Measurements from ENCODE around the gene ITGB2. TPM values are rescaled to one million over a fixed set of nuclear protein-coding genes. Genes with fewer than 3 reads are reported as not detected.

The ITGB2 gene
- total RNA-seq, 1 experiment from 2014 or later, result 120 TPM

DNA sequence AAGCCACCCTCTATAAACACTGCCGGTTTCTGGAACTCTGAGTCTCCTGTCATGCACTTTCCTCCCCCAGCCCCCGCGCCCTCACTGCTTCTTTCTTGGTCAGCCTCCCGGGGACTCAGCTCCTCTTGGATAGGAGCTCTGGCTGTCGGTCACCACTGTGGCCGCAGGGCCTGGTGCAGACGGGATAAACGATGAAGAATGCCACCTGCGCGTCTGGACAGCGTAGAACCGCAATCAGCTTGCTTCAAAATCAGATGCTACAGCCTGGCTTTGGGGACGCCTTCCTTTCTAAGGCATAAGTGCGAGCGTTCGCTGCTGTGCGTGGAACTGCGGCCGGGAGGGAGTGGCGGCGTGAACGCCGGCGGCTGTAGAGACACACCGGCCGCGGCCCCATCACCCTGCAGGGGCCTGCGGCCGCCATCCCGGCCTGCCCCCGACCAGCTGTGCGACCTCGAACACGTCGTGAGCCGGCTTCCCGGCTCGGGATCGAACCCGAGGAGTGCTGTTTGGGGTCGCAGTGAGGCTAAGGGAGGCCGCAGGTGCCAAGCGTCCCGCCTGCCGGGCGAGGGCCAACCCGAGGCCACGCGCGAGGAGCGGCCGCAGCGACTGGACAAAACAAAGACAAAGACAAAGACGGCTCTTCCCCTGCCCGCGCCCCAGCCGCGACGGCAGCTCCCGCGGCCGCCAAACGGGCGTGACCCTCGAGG lies 47.9 kb downstream of the ITGB2 start:
- peak; percentile 34 to 62 for DNase-seq (ENCODE audit: low read depth in 1 of 2, low spot score in 2 of 2)
- H3K36me3 ChIP-seq, result peaks cover 38% of the 10 kb centered on the region
- peaks cover 65% of the 10 kb centered on the region for H3K4me1 ChIP-seq (replicated peaks)
- H3K9me3 ChIP-seq (replicated peaks), result no peaks in the 10 kb centered on the region
- H3K27me3 ChIP-seq (replicated peaks), result no peaks in the 10 kb centered on the region
- peak overlapping the region; percentile 81 for H3K4me3 ChIP-seq
- H3K27ac ChIP-seq, result peak overlapping the region; percentile 42

DNA sequence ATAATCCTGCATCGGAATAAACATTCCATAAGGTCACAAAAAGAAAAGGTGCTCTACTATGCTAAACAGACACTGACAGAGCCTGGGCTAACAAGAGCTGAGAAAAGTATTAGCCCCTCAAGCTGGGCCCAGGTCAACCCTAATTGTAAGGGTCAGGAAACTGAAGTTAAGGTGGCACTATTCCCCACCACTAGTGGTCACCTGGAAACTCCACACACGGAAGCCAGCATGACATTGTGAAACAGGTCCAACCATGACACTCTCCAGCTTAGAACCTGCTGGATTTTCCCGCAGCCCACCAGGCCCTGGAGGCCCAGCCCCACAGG lies 48.4 kb downstream of the ITGB2 start:
- peaks cover 70% of the 10 kb centered on the region for H3K4me1 ChIP-seq (replicated peaks)
- H3K4me3 ChIP-seq, result peak overlapping the region; percentile 81
- peaks cover 43% of the 10 kb centered on the region for H3K36me3 ChIP-seq
- H3K27me3 ChIP-seq (replicated peaks), result no peaks in the 10 kb centered on the region
- H3K9me3 ChIP-seq (replicated peaks), result no peaks in the 10 kb centered on the region
- peak overlapping the region; percentile 96 for H3K27ac ChIP-seq
- DNase-seq (ENCODE audit: low read depth in 1 of 2, low spot score in 2 of 2), result no peak

DNA sequence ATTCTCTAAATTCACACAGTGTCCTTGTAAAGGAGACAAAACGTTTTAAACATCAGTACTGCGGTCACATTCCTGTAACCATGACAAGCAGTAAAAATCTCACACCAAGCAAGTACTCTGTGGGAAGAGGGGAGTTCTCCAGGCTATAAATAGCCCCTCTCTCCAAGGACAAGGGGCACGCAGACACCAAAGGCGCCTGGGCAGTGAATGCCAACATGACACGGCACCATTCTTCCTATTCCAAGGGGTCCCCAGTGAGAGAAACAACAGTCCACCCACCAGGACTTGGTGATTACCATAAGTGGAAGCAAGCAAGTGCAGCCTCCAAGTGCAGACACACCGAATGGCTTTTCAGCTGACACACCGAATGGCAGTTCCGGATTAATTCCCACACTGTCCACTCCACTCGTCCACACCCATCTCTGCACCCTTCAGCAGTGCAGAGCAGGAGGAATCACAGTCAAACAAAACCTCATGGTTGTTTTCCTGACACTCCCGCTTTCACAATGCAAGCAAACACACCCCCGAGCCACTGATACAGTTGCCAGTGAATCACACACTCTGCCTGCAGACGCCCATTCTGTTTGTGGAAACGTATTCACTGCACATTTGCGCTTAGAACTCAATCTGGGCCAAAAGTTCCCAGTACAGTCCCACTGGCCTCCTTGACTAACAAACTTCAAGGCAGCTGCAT lies 49.0 kb downstream of the ITGB2 start:
- peaks cover 49% of the 10 kb centered on the region for H3K36me3 ChIP-seq
- H3K27ac ChIP-seq, result peak overlapping the region; percentile 96
- H3K27me3 ChIP-seq (replicated peaks), result no peaks in the 10 kb centered on the region
- no peaks in the 10 kb centered on the region for H3K9me3 ChIP-seq (replicated peaks)
- H3K4me1 ChIP-seq (replicated peaks), result peaks cover 76% of the 10 kb centered on the region
- H3K4me3 ChIP-seq, result peak overlapping the region; percentile 81
- peak; percentile 80 to 84 for DNase-seq (ENCODE audit: low read depth in 1 of 2, low spot score in 2 of 2)

- H3K4me3 ChIP-seq, result peak overlapping the region; percentile 81
- H3K27ac ChIP-seq, result peak overlapping the region; percentile 96
- peak in 1 of 2 experiments; percentile 53 for DNase-seq (ENCODE audit: low read depth in 1 of 2, low spot score in 2 of 2)
- H3K36me3 ChIP-seq, result peaks cover 51% of the 10 kb centered on the region
- H3K4me1 ChIP-seq (replicated peaks), result peaks cover 79% of the 10 kb centered on the region
- no peaks in the 10 kb centered on the region for H3K9me3 ChIP-seq (replicated peaks)
- no peaks in the 10 kb centered on the region for H3K27me3 ChIP-seq (replicated peaks)
These were observed 49.8 kb downstream of the ITGB2 start for GRCh38 chr21:44870748-44871495.

DNA sequence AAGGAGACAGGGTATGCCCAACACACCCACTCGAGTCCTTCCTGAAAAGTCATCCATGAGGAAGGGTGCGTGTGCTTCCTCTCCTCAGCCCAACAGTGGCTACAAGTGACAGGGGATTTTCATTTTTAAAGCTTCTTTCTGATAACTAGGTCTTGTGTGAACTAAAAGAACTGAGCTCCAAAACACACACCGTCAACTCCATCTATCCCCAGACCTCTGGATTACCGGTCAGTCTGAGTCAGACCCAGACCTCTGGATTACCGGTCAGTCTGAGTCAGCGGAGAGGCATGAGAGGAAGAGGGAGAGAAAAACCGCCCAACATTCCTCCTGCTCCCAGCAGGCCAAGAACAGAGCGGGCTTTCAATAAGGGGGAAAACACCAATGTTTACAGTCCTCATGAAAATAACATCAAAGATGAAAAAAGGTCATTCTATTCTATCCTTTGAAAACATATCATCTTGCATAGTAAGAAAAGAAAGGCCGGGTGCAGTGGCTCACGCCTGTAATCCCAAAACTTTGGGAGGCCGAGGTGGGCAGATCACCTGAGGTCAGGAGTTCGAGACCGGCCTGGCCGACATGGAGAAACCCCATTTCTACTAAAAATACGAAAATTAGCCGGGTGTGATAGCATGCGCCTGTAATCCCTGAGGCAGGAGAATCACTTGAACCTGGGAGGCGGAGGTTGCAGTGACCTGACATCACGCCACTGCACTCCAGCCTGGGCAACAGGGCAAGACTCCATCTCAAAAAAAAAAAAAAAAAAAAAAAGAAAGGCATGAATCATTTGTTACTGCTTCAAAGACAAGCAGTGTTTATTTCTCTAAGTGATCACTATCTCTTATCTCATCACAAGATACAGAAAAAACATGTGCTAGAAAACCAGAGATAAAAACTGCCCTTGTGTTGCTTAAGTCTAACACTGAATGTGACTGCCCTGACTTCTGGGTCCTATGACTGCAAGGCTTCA lies 50.6 kb downstream of the ITGB2 start:
- Histone ChIP-seq H3K4me3 (peak overlapping the region; percentile 81), H3K27me3 (replicated peaks) (no peaks in the 10 kb centered on the region), H3K27ac (peak overlapping the region; percentile 96), H3K9me3 (replicated peaks) (no peaks in the 10 kb centered on the region), H3K36me3 (peaks cover 60% of the 10 kb centered on the region), H3K4me1 (replicated peaks) (peaks cover 76% of the 10 kb centered on the region)
- DNase-seq (ENCODE audit: low read depth in 1 of 2, low spot score in 2 of 2), result peak; percentile 97 to 98

DNA sequence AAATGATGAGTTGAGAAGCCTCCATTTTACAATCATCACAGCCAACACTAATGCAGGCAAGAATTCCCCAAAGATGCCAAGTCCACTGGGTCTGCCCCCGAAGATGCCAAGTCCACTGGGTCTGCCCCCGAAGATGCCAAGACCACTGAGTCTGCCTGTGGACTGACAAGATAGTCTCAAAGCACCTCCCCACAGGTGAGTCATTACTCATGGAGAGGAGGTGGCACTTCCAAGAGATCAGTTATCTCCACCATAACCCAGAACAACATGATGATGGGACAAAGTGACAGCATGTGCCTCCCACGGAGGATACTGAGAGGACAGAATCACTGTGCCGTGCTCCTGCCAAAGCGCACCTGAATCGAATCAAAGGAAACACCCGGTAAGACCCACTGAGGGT lies 52.0 kb downstream of the ITGB2 start:
- DNase-seq (ENCODE audit: low read depth in 1 of 2, low spot score in 2 of 2), result no peak
- Histone ChIP-seq H3K4me3 (no peak overlapping the region), H3K36me3 (peaks cover 73% of the 10 kb centered on the region), H3K27ac (peak overlapping the region; percentile 96), H3K27me3 (replicated peaks) (no peaks in the 10 kb centered on the region), H3K9me3 (replicated peaks) (no peaks in the 10 kb centered on the region), H3K4me1 (replicated peaks) (peaks cover 63% of the 10 kb centered on the region)

GRCh38 chr21:44867999-44868700 lies 52.5 kb downstream of the ITGB2 start:
- Histone ChIP-seq H3K27ac (peak overlapping the region; percentile 96), H3K4me3 (no peak overlapping the region)

DNA sequence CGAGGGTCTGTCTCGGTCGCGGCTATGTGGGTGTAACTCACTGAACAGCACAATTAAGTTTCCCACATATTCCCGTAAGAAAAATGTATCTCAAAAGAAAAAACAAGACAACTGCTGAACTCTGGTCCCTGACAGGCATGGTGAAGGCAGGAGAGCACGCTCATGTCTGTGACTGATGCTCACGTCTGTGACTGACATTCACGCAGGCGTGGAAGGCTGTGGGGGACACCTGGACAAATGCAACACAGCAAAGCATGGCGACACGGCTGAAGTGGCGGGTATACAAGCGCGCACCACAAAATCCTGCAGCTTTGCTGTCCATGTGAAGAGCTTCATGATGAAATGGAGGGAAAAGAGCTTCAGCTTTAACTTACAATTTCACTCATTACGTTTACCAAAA lies 53.2 kb downstream of the ITGB2 start:
- no peak for DNase-seq (ENCODE audit: low read depth in 1 of 2, low spot score in 2 of 2)
- H3K27me3 ChIP-seq (replicated peaks), result no peaks in the 10 kb centered on the region
- H3K9me3 ChIP-seq (replicated peaks), result no peaks in the 10 kb centered on the region
- H3K4me1 ChIP-seq (replicated peaks), result peaks cover 63% of the 10 kb centered on the region
- H3K36me3 ChIP-seq, result peaks cover 76% of the 10 kb centered on the region
- no peak overlapping the region for H3K4me3 ChIP-seq
- H3K27ac ChIP-seq, result peak overlapping the region; percentile 67

More at GRCh38 chr21:44867999-44868700, 52.5 kb downstream of the ITGB2 start:
- Histone ChIP-seq H3K4me1 (replicated peaks) (peaks cover 63% of the 10 kb centered on the region), H3K27me3 (replicated peaks) (no peaks in the 10 kb centered on the region), H3K9me3 (replicated peaks) (no peaks in the 10 kb centered on the region), H3K36me3 (peaks cover 79% of the 10 kb centered on the region)
- no peak for DNase-seq (ENCODE audit: low read depth in 1 of 2, low spot score in 2 of 2)

GRCh38 chr21:44866780-44867179 lies 53.9 kb downstream of the ITGB2 start:
- no peaks in the 10 kb centered on the region for H3K9me3 ChIP-seq (replicated peaks)
- peaks cover 76% of the 10 kb centered on the region for H3K36me3 ChIP-seq
- DNase-seq (ENCODE audit: low read depth in 1 of 2, low spot score in 2 of 2), result peak; percentile 68 to 80
- no peaks in the 10 kb centered on the region for H3K27me3 ChIP-seq (replicated peaks)
- H3K4me1 ChIP-seq (replicated peaks), result peaks cover 57% of the 10 kb centered on the region
- no peak overlapping the region for H3K4me3 ChIP-seq
- peak overlapping the region; percentile 67 for H3K27ac ChIP-seq

DNA sequence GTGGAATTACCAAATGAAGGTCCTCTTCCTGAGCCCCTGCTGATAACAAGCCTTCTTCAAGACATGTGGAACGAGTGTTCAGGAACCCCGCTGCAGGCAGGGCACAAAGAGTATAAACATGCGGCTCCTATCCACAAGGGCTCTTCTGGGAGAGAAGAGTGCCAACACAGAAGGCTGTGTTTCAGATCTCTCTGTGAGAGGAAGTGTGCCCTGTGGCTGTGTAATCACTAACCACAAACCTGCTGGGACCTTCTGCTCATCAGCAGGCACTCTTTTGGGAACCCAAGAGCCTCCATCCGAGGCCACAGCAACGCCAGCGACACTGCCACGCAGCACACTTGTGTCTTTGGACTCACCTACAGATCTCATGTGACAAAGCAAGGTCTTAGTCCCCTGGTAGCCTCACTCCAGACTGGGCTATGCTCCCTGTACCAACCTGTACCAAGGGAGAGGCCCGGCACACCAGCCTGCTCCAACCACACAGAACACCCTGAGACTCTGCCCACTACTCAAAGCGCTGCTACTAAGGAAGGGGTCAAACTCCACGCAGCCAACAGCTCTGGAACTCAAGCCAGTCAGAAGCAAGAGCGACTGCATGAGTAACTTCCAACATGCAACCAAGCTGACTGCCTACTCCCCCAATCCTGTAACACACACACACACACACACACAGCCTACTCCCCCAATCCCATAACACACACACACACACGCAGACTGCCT lies 55.0 kb downstream of the ITGB2 start:
- Histone ChIP-seq H3K36me3 (peaks cover 80% of the 10 kb centered on the region), H3K4me1 (replicated peaks) (peaks cover 47% of the 10 kb centered on the region)

DNA sequence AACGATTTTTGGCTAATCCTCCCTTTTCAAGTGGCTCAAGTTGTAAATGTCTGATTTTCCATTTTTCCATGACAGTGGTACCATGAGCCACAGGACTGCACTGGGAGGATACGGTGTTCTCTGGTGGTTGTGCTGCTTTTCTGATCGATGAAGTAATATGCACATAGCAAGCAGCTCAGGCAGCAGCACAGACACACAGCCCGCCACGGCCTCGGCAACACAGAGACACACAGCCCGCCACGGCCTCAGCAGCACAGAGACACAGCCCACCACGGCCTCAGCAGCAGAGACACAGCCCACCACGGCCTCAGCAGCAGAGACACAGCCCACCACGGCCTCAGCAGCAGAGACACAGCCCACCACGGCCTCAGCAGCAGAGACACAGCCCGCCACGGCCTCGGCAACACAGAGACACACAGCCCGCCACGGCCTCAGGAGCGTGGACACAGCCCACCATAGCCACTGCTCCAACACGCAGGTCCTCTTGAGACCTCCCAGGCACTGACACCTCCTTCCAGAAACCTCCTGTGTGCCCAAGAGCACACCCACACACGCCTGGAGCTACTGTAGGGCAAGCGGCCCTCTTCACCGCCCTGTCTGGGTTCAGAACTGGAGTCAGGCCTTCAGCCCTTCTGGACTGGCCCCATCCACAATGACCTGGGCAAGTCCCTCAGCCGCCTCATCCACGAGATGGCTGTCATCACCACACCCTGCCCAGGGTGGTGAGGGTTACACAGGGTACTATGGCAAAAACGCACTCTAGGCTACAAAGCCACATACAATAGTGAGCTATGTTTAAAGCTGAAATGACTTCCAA lies 57.6 kb downstream of the ITGB2 start:
- no peak for DNase-seq (ENCODE audit: low read depth in 1 of 2, low spot score in 2 of 2)
- no peaks in the 10 kb centered on the region for H3K27me3 ChIP-seq (replicated peaks)
- peaks cover 92% of the 10 kb centered on the region for H3K36me3 ChIP-seq

More for the DNA sequence above, 55.0 kb downstream of the ITGB2 start:
- H3K27me3 ChIP-seq (replicated peaks), result no peaks in the 10 kb centered on the region
- H3K27ac ChIP-seq, result no peak overlapping the region
- DNase-seq (ENCODE audit: low read depth in 1 of 2, low spot score in 2 of 2), result no peak
- no peak overlapping the region for H3K4me3 ChIP-seq
- no peaks in the 10 kb centered on the region for H3K9me3 ChIP-seq (replicated peaks)

More for the DNA sequence above, 57.6 kb downstream of the ITGB2 start:
- Histone ChIP-seq H3K4me1 (replicated peaks) (peaks cover 22% of the 10 kb centered on the region), H3K27ac (no peak overlapping the region), H3K4me3 (no peak overlapping the region), H3K9me3 (replicated peaks) (no peaks in the 10 kb centered on the region)
